Stimulated activated CD4-positive, alpha-beta T cell treated with anti-CD3 and anti-CD28 coated beads, Interleukin-12 subunit alpha, Interleukin-12 subunit beta, amount 100 ng/mL, for 24 hours (primary cell): ENCODE measurements around the gene GRID2.

ENCODE experiments used
- DNase-seq, 2 experiments: peaks; one replicate each; pipeline ENCODE4 v3.0.0-alpha.2; 2020; ENCODE audit warnings: low read depth in 2 of 2

The GRID2 gene

DNA sequence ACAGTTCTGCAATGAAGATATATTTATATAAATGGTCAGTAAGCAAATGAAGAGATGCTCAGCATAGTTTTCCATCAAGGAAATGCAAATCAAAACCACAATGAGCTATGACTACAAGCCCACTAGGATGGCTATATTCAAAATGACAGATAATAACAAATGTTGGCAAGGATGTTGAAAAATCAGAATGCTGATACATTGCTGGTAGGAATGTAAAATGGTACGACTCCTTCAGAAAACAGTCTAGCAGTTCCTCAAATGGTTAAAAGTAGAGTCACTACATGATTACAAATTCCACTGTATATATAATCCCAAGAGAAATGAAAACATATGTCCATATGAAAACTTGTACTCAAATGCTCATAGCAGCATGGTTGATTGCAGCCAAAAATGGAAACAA is 1099.8 kb downstream of the GRID2 start:
- DNase-seq = no peak

DNA sequence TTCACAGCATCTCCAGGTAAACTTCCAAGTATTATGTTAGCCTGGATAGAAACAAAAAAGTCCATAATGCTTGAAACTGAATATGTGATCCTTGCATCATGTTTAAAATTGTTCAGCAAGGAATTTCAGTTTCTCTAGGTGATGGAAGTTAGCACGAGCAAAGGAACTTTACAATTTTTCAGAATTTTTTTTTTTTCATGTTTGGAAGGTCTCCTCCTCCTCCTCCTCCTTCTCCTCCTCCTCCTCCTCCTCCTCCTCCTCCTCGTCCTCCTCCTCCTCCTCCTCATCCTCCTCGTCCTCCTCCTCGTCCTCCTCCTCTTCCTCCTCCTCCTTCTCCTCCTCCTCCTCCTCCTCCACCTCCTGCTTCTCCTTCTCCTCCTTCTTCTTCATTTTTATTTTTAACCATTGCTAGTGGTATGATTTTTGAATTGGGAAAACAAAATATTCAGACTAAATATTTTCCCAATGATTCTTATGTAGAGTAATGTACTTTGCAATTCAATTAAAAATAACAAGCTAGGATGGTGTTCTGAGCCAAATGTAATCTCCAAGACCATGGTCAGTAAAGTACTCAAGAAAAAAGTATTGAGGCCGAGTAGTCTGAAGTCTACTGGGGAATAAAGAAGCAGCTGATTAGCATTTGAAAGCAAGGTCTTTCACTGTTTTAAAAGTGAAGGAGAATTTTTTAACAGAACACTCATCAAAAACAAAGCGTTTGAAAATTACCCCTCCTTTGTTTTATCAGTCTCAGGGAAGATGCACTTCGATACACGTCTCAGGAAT is 1103.9 kb downstream of the GRID2 start:
- no peak for DNase-seq

DNA sequence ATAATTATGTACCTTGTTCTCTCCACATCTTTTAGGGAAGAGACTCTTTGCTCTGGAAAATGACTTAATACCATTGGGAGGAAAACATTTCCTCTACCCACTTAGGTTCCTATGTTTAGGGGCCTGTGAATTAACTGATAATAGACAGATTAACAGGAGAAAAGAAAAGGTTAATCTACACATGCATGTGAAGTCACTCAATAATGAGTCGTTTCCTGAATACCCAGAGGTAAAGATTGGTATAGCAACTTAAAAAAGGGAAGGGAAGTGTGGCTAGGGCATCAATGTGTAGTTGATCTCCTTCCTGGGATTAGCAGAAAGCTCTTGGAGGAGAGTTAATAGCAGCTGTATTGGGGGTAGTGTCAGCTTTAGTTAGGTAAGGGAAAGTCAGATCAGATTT is 1105.3 kb downstream of the GRID2 start:
- no peak for DNase-seq

DNA sequence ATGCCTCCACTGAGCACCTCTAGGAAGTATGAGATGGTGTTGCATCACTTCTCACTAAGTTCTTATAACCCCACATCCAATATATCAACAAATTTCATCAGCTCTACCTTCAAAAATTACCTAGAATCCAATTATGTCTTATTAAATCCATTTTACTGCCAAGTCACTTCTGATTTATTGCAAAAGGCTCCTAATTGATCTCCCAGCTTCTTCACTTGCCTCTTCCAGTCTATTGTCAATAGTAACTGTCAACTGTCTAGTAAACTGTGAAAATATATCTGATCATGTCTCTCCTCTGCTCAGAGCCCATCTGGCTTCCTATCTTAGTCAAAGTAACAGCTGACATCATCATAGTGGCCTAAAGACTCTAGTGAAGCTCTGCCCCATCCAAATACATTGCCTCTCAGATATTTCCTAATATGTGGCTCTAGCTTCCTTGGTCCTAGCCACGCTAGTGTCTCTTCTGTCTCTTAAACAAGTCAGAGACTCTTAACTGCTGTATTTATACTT is 1110.3 kb downstream of the GRID2 start:
- no peak for DNase-seq

DNA sequence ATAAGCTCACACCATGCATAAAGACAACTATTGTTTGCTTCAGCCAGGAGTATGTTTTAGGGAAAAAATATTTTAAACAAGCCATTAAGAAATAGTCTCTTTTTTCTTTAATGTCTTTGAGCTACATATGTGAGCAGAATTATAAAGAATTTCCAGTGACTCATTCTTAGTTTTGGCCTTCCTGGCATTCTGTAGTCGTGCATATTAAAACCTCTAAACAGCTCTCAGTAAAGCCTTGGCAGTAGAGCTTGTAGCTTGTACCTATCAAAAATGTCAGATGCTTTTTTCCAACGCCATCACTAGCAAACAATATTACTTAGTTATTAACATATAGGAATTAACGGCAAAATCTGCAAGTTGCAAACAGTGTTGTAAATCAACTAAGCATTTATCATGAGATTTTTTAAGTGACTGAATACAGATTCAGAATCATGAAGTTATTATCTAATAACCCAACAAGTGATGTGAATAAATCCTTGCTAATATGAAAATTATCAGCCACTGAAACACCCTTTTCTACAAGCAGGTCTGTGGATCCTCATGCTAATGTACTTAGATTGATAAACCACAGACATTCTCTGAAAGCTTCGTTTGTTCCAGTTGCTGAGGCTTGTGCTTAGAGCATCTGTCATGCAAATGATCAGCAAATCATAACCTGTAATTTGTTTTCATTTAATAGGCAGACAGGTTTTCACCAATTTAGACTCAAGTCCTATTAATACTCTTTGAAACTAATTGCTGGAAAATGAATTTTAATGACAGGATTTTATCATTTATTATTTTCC is 1112.8 kb downstream of the GRID2 start:
- no peak for DNase-seq

DNA sequence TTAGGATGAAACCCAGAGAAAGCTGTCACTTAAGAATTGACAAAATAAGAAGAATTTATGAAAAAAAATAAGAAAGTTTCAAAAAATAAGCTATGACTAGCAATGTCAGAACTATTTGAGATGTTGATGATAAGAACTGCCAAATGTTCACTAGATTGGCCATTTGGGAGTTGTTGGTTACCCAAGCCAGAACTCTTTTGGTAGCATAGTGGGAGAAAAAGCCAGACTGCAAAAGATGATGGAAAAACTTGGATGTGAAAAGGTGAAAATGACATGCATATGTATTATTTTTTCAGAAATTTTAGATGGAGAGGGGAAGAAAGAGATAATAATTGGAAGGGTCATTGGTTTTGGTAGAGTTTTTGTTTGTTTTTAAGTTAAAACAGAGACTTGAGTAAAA is 1127.6 kb downstream of the GRID2 start:
- DNase-seq = no peak

DNA sequence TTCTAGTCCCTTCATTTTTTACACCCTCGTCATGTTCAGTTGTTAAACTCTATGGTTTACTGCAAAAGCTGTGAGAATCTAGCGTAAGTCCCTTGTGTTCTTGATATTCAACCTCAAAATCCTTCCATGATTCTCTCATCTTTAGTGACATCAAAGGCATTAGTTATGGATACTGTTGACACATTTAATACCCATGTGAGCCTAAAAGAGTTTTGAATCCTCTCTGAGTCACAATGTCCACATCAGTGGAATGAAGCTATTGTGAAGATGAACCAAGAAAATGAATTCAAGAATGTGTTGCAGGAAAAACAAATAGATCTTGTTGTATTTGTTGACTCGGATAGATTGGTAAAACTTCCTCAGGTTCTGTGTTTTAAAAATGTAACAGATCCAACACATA is 1130.1 kb downstream of the GRID2 start:
- DNase-seq = no peak

DNA sequence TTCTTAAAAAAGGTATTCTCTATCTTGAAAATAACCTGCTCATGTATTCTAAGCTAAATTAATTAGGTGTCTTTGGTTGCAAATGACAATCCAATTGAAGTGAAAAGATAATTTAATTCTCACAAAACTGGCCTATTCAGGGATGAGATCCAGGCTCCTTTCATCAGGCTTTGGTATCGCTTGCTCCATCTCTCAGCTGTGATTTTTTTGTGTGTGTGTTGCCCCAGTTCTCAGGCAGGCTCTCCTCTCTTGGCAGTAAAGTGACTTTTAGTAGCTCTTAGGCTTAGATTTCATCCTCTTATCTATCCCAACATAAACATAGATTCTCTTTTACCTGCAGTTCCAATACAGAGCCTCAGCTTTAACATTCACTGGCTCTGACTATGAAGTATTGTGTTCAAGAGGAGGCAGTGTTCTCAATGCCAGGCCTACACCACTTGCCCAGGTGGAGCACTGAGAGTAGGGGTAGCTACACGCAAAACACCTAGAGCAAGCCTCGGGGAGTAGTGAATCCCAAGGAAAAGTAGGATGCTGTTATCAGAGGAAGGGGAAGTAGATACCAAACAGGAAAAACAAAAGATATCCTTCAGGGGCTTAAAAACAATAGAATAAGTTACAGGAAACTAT is 1132.3 kb downstream of the GRID2 start:
- no peak for DNase-seq

DNA sequence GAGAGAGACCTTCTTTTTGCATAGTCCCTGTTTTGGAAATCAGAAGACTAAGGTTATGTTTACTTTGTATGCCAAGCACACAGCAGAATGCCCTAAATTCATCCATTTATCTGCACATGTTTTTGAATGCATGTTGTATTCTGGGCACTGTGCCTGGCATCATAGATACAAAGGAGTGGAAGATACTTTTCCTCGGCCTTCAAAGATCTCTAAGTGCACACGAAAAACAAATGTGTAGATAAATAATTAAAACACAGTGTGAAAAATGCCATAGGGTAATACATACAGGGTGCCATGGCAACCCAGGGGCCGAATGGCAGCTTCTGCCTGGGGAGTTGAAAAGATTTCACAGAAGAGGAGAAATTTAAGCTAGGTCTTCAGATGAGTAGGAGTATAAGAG is 1134.2 kb downstream of the GRID2 start:
- DNase-seq = no peak

DNA sequence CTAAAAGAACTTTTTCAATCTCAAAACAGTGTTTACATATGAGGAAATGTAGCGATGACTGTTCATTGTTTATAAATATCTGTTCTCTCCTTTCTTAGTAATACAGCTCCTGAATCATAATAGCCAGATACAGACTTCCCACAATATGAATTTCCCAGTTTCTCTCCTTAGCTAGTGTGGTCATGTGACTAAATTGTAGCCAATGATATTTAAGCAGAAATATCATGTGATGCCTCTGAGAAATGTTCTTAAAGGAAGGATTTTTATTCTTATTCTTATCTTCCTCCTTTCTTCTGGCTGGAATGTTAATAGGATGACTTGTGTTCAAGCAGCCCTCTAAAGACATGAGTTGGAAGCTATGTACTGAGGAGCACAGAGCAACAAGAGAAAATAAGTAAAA is 1141.1 kb downstream of the GRID2 start:
- DNase-seq = no peak

DNA sequence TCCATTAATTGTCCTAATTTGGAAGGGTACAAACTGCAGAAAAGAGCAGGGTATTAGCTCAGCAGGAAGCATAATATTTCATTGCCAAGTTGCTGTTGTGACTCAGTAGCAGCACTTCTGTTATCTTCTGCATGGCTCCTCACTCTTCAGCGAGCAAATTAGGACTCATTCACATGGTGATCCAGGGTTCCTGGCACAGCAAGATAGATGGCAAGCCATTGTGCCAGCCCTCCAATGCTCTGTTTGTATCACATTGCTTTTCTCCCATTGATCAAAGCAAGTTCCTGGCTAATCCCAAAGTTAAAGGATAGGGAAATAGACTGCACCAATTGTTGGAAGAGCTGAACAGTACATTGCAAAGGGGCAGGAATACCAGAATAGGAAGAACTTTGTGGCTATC is 1142.3 kb downstream of the GRID2 start:
- DNase-seq = no peak

DNA sequence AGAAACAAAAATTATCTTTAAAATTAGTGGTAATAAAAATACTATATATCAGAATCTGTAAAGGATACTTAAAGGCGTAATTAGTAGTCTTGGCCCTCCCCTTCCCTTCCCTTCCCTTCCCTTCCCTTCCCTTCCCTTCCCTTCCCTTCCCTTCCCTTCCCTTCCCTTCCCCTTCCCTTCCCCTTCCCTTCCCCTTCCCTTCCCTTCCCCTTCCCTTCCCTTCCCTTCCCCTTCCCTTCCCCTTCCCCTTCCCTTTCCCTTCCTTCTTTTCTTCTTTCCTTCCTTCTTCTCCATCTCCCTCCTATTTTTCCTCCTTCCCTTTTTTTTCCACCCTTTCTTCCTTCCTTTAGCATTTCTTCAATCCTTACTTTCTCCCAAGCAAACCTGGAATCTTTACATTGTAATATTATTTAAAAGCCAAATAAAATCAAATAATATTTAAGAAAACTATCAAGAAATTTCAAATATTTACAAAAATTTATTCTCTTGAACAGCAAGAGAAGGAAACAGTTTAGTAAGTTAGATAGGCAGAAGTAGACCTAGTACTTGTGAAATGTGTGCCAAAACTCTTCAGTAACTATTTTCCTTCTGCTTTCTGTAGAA is 1145.0 kb downstream of the GRID2 start:
- DNase-seq = no peak

DNA sequence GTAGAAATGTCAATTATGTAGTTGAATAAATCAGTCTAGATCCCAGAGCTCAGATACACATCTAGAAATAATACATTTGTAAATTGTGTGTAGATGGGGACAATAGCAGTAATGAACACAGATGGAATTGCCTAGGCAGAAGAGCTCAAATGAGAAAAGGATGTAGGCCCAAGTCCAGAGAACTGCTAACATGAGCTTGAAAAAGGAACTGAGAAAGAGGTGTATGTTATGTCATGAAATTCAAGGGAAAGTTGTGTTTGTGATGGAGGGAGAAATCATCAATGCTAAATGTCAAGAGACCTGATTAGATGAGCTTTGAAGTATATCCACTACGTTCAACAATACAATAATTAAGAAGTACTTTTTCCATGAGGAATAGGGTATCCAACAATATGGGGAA is 1148.2 kb downstream of the GRID2 start:
- DNase-seq = no peak

DNA sequence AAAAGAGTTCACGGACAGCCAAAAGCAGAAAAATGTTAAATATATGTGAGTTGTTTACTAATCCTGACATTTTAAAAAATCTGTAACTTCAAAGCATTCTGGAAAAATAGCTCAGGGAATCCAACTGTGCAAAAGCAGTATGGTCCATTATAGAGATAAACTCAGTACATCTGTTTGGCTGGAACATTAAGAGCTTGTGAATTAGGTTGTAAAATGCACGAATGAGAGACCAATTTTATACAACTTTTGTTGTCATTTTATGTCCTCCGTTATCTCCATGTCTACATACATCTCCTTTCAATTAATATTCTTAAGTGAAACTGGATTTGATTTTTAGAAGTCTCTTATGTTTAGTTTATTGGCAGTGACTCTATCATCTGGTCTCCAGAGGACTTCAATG is 1157.8 kb downstream of the GRID2 start:
- DNase-seq = no peak

DNA sequence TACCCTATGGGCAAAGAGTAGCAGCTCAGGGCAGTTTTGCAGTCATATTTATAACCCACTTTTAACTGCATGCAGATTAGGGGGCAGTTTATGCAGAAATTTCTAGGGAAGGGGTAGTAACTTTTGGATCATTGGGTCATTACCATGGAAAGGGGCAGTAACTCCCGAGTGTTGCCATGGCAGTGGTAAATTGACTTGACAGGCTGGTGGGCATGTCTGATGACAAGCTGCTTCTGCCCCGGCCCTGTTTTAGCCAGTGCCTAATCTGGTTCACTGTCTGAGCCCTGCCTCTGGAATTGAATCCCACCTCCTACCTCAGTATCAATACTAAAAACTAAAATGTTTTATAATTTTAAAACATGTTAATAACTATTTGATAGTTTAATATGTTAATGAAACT is 1162.7 kb downstream of the GRID2 start:
- no peak for DNase-seq

DNA sequence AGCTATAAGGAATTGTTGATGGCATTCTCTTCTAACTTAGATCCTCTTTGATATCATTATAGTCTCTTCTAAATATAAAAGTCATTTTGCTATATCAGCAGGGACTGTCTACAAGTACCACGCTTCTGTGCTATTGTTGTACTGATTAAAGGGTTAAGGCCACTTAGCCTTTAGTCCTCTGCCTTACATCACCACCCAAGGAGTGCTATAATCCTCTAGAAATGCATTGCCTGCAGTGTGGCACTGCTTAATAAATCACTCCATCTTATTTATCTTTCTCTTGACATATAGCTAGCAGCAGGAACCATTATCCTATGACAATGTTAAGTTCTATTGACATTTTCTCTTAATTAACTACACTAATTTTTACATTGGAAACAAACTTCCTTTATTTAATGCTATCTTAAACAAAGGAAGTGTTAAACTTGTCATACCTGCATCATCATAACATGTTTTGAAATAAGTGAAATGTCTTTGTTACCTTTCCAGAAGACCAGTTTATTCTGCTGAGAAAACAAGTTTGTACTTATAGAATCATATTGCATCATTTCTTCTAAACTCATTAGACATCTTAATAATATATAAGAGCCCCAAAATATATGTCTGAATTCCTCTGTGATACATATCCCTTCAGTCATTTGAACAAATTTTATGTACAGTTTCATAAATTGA is 1163.9 kb downstream of the GRID2 start:
- no peak for DNase-seq

DNA sequence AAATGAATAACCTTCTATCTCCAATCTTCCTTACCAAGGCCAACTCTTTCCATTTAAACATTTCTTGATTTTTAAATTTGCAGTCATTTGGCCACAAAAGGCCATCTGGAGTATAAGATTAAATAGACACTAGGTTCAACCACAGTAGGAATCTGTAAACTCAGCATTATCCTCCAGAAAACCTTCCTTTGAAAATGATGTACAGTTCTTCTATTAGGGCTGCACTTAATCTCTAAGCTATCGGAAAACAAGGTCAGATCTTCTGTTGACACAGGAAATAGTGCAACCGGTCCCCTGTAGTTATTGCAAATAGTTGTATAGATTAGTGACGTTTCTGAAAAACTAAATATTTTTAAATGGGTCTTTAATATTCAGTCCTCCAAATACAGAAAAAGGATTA is 1165.8 kb downstream of the GRID2 start:
- no peak for DNase-seq

DNA sequence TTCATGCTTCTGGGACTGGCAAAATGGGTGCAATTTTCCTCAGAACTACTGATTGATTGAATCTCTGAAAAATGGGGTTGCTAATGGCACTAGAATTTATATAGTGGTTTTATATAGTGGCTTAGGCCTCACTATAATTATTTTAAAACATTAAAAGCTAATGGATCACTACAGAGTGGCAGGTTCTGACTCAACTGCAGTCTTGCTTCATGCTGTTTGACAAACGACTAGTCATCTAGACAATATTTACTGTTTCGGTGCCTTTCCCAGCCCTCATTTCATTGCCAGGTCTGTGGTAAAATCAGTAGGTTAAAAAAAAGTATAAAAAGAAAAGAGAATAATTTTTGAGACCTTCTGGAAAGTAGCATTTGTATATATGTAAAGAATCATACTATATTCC is 1172.0 kb downstream of the GRID2 start:
- DNase-seq = no peak

DNA sequence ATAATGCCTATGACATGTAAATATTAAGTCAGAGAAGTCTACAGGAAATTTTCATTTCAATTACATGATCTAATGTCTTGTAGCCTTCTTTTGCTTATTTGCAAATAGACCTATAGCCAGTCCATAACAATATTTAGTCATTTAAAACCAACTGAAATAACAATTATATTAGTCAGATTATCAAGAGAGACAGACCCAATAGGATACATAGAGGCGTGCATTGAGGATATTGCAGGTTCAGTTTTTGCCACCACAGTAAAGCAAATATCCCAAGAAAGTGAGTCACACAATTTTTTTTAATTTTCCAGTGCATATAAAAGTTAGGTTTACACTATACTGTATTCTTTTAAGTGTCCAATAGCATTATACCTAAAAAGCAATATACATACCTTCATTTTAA is 1175.0 kb downstream of the GRID2 start:
- no peak for DNase-seq

DNA sequence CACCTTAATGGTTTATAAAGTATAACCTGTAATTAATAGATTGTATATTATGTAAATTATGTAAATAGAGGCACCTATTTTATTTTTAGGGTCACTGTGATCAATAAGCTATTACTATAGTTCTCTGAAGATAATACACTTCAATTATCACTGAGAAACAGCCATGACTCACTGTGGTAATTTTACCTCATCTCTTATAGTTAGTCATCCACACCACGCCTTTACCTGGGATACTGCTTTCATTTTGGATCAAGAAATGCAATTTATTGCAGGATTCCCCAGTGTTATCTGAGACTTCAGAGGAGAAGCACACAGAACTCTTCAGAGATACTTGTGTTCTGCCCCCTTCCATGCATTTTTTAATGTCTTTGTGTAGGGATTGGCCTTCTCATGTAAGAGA is 1176.7 kb downstream of the GRID2 start:
- no peak for DNase-seq

DNA sequence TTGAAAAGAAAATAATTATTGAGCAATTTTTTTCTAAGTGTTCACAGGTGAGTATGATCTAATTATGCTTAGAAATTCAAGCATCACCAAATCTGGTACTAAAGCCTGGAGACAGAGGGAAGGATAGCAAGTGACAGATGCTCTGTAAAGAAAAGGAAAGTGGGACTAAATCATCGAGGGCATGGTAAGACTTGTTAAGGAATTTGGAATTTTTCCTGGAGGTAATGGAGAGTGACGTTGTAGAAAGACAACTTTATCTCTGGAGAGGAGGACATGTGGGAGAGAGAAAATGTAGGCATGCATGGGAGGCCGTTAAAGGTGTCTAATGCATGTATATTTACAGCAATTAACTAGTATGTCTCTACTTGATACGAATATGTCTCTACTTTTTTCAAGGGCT is 1191.6 kb downstream of the GRID2 start:
- no peak for DNase-seq

DNA sequence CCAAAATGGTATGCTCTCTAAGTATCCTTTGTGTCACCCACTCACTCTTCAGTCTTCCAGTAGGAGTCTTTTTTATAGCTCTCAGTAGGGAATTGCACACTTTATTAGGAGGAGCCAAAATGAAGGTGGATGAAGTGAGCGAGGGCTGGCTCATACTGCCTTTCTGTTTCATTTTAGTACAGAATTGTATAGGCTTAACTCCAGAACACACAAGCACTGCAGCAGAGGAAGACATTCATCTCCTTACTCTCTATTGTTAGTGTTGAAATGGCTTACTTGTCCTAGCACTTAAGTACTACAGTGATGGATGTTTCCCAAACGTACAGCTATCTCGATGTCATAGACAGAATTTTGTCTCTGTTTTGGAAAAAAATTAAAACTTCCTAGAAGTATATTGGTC is 1197.5 kb downstream of the GRID2 start:
- DNase-seq = no peak
